Activated CD8-positive, alpha-beta memory T cell treated with anti-CD3 and anti-CD28 coated beads, Interleukin-2, amount 50 U/mL, for 24 hours (primary cell): ENCODE measurements around the gene GPR78.

ENCODE experiments used
- DNase-seq: peaks from one replicate; pipeline ENCODE4 v3.0.0-alpha.2; 2020; ENCODE audit errors: extremely low read depth

GPR78 gene

GRCh38 chr4:8586246-8586645, 6.1 kb downstream of the GPR78 start:
- no peak for DNase-seq

DNA sequence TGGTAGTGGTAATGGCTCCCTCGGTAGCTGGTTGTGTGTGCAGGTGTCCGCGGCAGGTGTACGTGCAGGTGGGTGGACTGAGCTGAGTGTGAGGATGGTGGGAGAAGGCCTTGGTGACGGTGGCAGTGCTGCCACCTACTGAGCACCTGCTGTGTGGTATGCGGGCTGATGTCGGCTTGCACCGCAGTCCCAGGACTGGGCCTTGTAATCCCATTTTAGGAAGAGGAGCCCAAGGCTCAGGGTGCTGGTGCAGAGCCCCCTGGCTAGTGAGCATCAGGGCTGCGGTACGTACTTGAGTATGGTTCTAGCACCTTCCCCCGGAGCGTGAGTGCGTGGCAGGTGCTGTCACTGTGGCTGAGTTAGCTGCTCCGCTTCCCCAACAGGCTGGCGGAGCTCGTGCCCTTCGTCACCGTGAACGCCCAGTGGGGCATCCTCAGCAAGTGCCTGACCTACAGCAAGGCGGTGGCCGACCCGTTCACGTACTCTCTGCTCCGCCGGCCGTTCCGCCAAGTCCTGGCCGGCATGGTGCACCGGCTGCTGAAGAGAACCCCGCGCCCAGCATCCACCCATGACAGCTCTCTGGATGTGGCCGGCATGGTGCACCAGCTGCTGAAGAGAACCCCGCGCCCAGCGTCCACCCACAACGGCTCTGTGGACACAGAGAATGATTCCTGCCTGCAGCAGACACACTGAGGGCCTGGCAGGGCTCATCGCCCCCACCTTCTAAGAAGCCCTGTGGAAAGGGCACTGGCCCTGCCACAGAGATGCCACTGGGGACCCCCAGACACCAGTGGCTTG, 6.7 kb downstream of the GPR78 start:
- no peak for DNase-seq

- no peak for DNase-seq
These were observed 7.4 kb downstream of the GPR78 start for GRCh38 chr4:8587469-8588195.

GRCh38 chr4:8588196-8588470, 7.9 kb downstream of the GPR78 start:
- no peak for DNase-seq

DNA sequence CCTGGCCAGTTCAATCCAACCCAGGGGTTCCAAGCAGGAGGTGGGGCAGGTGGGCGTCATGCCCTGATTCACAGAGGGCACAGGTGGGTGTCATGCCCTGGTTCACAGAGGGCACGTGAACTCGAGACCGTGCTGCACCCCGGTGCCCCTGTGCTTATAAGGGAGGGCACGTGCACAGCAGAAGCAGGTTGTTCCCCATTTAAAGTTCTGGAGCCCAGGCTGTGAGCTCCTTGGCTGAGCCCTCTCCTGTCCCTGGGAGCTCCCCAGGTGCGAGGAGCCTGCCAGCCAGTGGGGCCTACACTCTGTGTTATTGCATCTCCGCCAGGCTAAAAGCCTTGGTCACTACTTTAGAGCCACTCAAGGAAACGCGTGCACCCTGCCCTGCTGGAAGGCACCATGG, 9.1 kb downstream of the GPR78 start:
- no peak for DNase-seq

GRCh38 chr4:8589823-8590545, 9.8 kb downstream of the GPR78 start:
- DNase-seq, result no peak

DNA sequence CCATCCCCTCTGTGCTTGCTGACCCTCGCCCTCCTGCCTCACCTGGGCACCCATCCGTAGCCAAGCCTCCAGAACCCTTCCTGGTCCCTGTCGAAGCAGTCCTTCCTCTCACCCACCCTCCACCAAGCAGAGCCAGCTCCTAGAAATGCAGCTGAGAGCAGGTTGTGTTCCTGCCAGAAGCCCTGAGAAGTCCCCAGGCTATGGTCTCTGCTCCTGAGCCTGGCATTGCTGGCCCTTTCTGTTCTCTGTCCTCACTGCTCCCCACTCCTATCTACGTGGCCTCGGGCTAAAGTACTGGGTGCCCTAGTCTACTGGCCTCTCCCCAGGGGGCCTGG, 10.3 kb downstream of the GPR78 start:
- DNase-seq, result no peak

GRCh38 chr4:8591114-8591513, 10.9 kb downstream of the GPR78 start:
- DNase-seq, result no peak

DNA sequence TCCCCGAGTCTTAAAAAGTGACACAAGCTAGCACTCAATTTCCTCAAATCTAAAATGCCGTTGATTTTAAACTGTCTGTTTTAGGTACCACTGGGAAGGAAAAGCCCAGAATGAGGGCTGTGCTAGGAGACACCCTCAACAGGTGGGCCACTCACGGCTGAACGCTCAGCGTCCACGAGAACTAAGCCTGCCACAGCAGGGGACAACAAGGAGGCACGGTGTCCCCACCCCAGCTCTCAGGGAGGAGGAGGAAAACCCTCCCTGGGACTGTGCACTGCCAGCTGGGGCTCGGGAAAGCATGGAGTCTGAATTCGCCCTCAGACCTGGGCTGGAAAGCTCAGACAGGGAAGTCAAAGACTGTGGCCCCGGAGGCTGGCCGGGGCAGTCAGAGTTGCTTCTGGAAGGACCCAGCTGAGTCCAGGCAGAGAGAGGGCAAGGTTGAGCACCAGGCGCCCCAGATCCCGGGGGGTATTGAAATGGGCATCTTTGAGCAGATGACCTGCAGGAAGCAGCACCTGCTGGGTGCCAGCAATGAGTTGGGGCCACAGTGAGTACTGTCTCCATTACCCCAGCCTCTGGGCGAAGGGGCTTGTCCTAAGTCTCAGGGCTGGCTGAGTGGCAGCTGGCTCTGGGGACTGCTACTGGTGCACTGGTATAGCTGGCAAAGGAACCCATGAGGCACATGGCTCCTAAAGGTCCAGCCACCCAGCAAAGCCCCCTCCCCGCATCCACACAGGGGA, 11.6 kb downstream of the GPR78 start:
- no peak for DNase-seq

- DNase-seq, result no peak
These were observed 12.4 kb downstream of the GPR78 start, which contains the start of gene CPZ for GRCh38 chr4:8592366-8593263. Gene CPZ (plus strand): TSS chr4:8592765. CDS start chr4:8592834, 69 bp downstream.

DNA sequence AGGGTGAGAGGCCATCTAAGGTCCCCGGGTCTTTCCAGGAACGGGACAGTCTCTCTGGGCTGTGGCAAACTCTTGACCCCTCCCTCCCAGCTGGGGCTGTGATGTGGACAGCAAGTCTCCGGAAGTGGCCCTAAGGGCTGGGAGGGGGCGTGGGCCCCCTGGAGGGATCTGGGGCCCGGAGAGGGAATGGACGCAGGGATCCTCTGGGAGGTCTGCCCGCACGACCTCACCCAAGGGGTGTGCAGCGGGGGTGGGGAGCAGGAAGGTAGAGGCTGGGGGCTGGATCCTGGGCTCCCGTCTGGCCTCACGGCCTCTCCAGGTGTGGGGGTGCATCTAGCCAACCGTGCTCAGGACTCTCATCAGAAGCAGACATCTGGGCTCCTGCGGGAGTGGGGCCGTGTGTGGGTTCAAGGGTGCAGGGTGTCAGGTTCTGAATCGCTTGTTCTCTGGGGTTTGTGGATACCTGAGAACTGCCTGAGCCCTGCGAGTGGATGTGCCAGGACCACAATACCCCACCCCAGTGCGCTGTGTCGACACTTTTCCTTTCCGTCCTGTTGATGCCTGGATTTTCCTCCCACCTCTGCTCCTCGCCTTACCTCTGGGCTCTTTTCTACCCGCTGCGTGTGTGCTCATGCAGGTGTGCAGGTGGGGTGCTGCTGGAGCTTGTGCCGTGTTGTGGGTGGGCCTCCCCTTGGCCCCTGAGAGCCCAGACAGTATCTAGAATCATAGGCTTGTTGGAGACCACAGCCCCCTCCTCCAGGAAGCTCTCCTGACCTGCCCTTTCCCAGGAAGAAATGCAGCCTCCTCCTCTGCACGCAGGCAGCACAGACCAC, 13.3 kb downstream of the GPR78 start:
- no peak for DNase-seq

GRCh38 chr4:8594097-8595038, 14.2 kb downstream of the GPR78 start:
- DNase-seq, result no peak

GRCh38 chr4:8595237-8596087, 15.3 kb downstream of the GPR78 start:
- DNase-seq, result no peak

GRCh38 chr4:8596891-8597290, 16.7 kb downstream of the GPR78 start:
- no peak for DNase-seq

DNA sequence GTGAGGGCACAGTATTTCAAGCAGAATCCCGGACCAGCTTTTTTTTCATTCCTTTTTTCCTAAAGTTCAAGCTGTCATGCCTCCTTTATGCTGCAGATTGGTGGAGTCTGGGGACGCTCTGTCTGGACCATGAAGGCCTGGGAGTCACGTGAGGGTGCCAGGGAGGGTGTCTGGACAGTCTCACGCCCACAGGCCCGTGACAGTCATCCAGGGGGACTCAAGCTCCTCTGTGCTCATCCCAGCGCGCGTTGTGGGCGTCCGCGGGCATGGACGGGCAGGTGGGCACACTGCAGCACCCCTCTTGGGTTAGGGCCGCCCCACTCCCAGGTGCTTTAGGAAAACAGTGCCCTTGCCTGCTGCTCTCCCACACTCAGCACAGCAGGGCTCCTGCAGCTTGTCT, 17.1 kb downstream of the GPR78 start:
- no peak for DNase-seq

- no peak for DNase-seq
These were observed 17.6 kb downstream of the GPR78 start for GRCh38 chr4:8597791-8598190.

GRCh38 chr4:8598391-8599090, 18.3 kb downstream of the GPR78 start:
- no peak for DNase-seq

- DNase-seq, result no peak
These were observed 18.9 kb downstream of the GPR78 start for GRCh38 chr4:8599091-8599460.
